HG02885 (cell line): ENCODE results near the gene RAP1A.
"Not testable (repeated sequence)": the region's sequence is repeated elsewhere in the genome, so short reads cannot be mapped to it uniquely, and the experiment has no call there.

Experiments used
- ATAC-seq: cut with Tn5 transposase; IDR thresholded peaks from one replicate; pipeline ENCODE4 v1.9.1; 2021; ENCODE audit warnings: mild to moderate bottlenecking; ENCODE audit not compliant: unreplicated experiment, poor library complexity

The RAP1A gene

DNA sequence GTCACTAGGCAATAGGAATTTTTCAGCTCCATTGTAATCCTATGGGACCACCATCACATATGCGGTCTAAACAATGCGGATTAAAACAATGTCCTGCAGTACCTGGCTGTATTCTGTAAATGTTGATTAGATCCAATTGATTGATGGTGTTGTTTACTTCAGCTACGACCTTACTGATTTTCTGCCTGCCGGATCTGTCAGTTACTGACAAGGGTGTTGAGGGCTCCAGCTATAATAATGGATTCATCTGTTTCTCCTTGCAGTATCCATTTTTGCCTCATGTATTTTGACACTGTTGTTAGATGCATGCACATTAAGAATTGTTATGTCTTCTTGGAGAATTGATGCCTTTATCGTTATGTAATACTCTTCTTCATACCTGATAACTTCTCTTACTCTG lies 39.0 kb downstream of the RAP1A start:
- no peak for ATAC-seq

DNA sequence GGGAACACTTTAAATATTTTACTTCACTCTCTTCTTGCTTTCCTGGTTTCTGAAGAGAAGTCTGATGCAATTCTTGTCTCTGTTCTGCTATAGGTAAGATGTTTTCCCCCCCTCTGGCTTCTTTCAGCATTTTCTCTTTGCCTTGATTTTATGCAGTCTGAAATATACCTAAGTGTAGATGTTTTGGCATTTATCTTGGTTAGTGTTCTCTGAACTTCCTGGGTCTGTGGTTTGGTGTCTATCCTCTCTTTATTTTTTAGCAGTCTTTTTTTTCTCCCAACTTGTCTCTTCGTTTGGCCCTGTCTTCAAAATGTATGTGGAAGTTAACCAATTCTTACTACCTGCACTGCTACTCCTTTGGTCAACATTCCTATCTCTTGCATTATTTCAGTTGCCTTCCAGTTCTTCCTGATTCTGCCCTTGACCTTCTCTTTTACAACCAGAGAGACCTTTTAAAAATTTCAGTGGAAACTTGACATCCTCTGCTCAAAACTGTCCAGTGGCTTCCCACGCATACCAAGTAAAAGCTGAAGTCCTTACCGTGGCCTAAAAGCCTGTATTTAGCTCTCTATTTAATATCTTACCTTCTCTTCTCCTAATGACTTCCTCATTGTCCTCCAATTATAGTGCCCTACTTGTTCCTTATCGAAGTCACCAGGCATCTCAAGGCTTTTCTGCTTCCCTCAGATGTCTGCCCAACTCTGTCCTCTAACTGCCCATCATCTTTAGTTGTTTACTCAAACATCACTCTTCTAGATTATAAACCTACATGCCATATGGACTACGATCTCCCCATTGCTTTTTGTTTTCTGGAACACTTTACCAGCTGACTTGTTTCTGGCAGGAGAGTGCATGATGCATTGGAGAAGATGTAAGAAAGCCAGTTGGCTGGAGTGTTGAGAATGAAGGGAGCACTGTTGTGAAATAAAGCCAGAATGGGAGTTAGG lies 40.9 kb downstream of the RAP1A start:
- ATAC-seq: no peak

DNA sequence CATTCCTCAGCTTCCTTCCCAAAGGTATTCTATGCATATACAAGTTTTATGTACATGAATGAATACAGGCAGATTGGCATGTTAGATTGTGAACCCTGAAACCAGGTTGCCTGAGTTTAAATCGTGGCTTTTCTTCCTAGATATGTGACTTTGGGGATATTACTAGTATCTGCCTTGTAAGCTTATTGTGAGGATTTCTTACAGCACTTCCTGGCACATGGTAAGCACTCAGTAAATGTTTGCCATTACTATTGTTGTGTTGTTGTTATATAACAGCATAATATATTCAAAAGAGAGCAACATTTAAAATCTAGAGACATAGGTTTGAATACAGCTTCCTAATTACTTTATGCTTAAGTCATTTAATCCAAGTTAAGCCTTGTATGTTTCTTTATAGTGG lies 45.1 kb downstream of the RAP1A start:
- ATAC-seq: no peak

DNA sequence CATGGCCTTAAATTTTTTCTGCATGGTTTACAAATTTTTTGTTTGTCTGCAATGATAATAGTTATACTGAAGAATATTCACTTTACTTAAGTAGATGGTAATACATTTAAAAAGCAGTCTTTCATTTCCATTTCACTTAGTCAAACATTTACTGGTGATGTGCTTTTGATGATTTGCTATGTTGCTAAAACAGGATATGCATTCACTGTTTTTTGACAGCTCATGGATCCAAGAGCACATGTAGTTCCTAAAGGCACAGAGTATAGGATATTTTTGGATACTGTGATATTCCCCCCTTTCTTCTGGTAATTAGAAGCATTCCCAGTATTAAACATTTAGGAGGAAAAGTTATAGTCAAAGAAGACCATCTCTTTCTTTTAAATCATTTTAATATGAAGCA lies 45.9 kb downstream of the RAP1A start:
- ATAC-seq: no peak

DNA sequence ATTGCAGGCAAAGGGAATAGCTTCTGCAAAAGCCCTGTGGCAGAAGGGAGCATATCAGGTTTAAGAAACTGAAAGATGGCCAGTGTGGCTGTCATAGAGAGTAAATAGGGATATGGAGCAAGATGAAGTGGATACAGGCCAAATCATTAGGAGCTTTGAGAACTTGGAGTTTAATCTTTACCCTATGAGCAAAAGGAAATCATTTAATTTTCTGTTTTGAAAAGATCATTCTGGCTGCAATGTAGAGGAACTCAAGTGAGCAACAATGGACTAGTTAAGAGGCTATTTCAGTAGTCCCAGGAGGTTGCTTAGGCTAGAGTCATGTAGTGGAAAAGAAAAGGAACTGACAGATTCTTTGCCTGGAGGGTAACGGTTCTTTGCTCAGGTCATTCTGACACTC lies 47.2 kb downstream of the RAP1A start:
- no peak for ATAC-seq

DNA sequence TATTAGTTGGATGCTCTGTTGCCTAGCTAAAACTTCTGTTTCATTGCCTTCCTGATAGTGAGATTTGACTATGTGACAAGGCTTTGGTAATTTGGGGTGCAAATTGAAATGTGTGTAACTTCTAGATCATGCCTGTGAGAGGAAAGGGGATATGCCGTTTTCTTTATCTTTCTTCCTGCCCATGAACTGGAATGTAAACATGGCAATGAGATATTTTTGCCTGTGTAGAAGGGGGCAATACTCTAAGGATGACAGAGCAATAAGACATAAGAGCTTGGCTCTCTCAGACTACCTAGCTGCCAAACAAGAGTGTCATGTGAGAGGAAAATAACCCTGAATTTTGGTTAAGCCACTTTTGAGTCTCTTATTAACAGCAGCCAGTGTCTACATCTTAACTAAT lies 49.7 kb downstream of the RAP1A start:
- no peak for ATAC-seq

DNA sequence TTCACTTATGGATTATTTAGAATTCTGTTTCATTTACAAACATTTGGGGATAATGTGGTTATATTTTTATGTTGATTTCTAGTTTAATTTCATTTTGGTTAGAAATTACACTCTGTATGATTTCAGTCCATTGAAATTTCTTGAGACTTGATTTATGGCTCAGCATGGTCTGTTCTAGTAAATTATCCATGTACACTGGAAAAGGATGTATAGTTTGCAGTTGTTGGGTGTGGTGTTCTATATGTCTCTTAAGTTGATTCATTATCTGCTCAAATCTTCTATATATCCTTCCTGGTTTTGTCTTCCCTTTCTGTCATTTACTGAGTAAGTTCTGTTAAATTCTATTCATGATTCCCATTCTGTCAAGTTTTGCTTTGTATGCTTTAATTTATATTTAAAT lies 52.3 kb downstream of the RAP1A start:
- ATAC-seq: no peak

DNA sequence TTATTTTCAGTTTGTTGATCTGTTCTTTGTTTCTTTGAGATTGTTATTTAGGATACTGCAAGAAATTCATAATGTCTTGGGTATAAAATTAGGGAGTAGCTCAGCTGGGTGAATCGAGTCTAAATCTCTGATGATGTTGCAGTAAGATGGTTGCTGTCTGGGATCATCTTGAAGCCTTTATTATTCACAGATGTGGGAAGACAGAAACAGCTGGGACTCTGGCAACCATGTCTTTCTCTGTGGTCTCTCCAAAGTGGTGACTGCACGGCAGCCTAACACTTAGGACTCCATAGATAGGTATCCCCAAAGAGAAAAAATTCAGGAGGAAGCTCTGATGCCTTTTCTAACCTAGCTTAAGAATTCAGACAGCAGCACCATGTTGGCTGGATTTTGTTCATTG lies 52.7 kb downstream of the RAP1A start:
- no peak for ATAC-seq

DNA sequence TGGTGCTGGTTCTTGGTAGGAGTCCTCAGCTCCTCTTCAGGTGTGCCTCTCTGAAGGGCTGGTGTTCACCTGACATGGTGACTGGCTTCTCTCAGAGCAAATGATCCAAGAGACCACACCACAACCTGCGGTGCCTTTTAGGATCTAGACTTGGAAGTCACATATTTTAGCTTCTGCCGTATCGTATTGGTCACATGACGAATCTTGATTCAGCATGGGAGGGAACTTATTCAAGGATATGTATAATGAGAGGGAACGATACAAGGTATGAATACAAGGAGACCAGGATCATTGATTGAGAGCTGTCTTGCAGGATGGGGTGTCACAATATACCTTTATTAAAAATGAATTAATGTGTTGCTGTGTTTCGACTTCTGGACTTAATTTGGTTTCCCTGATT lies 58.0 kb downstream of the RAP1A start:
- ATAC-seq: no peak

DNA sequence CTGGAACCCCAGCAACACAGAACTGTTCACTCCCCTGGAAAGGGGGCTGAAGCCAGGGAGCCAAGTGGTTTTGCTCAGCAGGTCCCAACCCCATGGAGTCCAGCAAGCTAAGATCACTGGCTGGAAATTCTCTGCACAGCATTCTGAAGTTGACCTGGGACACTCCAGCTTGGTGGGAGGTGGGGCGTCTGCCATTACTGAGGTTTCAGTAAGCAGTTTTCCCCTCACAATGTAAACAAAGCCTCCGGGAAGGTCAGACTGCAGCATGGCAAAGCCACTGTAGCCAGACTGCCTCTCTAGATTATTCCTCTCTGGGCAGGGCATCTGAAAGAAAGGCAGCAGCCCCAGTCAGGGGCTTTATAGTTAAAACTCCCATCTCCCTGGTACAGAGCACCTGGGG lies 60.0 kb downstream of the RAP1A start:
- no peak for ATAC-seq

DNA sequence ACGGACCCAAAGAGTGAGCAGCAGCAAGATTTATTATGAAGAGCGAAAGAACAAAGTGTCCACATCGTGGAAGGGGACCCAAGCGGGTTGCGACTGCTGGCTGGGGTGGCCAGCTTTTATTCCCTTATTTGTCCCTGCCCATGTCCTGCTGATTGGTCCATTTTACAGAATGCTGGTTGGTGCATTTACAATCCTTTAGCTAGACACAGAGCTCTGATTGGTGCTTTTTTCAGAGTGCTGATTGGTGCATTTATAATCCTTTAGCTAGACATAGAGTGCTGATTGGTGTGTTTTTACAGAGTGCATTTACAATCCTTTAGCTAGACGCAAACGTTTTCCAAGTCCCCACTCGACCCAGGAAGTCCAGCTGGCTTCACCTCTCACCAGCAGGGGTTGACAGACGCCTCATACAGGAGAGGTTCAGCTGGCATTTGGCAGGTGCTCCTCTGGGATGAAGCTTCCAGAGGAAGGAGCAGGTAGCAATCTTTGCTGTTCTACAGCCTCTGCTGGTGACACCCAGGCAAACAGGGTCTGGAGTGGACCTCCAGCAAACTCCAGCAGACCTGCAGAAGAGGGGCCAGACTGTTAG lies 60.7 kb downstream of the RAP1A start:
- not testable (repeated sequence) for ATAC-seq

DNA sequence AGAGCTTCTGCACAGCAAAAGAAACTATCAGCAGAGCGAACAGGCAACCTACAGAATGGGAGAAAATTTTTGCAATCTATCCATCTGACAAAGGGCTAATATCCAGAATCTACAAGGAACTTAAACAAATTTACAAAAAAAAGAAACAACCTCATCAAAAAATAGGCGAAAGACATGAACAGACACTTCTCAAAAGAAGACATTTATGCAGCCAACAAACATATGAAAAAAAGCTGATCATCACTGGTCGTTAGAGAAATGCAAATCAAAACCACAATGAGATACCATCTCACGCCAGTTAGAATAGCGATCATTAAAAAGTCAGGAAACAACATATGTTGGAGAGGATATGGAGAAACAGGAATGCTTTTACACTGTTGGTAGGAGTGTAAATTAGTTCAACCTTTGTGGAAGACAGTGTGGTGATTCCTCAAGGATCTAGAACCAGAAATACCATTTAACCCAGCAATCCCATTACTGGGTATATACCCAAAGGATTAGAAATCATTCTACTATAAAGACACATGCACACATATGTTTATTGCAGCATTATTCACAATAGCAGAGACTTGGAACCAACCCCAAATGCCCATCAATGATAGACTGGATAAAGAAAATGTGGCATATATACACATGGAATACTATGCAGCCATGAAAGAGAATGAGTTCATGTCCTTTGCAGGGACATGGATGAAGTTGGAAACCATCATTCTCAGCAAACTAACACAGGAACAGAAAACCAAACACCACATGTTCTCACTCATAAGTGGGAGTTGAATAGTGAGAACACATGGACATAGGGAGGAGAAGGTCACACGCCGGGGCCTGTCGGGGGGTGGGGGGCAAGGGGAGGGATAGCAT lies 65.9 kb downstream of the RAP1A start:
- not testable (repeated sequence) for ATAC-seq

DNA sequence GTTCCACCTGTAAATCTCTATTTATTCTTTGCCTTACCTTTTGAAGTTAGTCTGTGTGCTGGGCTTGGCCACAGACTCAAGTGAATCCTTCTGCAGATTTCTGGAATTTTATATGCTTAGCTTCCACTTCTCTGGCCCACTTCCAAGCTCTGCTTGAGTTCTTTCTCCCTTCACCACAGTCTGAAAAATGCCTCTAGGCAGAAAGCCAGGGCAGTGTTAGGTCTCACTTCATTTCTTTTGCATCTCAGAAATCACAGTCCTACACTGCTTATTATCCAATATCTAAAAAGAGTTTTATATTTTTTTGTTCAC lies 70.7 kb downstream of the RAP1A start:
- no peak for ATAC-seq

DNA sequence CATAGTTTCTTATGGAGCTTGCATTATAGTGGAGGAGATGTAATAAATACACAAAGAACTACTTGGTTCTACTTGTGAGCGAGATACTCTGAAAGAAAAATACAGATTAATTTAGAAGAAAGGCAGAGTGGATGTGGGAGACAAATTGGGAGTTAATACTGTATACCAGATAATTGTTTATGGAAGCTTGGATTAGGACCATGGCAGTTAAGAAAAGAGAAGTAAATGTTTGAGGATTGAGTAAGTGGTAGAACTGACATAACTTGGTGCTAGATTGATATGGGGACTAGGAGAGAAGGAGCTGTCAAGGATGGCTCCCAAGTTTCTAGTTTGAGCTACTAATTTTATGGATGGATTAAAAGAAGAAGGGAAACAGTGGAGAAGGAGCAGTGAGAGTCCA lies 72.3 kb downstream of the RAP1A start:
- no peak for ATAC-seq

DNA sequence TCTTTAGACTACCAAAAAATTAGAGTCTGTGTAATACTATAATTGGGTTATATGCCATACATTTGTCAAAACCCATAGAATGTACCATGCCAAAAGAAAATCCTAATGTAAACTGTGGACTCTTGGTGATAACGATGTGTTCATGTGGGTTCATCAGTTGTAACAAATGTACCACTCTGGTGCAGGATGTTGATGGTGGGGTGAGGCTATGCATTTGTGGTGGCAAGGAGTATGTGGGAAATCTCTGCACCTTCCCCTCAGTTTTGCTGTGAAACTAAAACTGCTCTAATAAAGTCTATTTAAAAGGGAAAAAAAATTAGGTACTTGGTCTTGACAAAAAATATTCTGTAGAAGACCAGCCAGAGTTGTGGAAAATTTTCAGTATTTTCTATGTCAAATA lies 76.2 kb downstream of the RAP1A start:
- peak; percentile 29 for ATAC-seq

DNA sequence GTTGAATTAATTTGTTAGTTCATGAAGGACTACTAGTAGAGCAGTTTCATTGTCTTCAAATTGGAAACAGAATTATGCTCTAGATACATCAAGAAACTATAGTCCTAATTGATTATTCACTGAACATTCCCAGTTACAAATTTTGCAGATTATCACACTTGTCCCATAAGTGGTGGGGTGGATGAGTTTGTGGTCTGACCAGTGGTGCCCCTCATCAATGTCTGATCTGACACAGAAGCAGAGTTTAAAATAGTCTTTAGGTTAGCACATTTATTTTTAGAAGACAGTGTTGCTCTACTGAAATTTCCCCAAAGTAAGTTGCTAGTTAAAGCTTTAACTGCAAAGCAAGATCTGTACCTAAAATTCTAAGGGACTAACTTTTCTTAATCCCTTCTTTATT lies 76.7 kb downstream of the RAP1A start:
- peak; percentile 55 for ATAC-seq

DNA sequence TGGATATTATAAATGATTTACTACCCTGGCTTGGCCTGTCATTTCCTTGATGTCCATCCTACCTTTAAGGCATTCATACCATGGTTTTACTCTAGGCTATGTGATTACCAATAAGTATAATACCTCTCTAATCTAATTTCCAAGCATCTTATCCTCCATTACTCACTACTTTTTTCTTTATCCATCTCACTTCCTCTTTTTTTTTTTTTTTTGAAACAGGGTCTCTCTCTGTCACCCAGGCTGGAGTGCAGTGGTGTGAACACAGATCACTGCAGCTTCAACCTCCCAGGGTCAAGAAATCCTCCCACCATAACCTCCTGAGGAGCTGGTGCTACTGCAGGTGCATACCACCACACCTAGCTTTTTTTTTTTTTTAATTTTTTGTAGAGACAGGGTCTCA lies 79.7 kb downstream of the RAP1A start:
- ATAC-seq: no peak

DNA sequence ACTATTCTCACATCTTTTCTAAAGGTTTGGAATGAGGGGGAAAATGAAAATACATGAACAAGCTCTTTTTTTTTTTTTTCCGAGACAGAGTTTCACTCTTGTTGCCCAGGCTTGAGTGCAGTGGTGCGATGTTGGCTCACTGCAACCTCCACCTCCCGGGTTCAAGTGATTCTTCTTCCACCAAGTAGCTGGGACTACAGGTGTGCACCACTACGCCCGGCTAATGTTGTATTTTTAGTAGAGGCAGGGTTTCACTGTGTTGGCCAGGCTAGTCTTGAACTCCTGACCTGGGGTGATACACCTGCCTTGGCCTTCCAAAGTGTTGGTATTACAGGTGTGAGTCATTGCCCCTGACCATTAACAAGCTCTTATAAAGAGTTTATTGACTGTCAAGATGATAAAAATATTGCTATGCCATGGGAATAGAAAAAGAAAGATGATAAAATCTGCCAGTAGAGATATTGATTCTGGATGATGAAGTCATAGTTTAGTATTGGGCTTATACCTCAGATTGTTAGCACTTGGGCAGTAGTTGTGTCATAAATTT lies 83.0 kb downstream of the RAP1A start:
- ATAC-seq: no peak

DNA sequence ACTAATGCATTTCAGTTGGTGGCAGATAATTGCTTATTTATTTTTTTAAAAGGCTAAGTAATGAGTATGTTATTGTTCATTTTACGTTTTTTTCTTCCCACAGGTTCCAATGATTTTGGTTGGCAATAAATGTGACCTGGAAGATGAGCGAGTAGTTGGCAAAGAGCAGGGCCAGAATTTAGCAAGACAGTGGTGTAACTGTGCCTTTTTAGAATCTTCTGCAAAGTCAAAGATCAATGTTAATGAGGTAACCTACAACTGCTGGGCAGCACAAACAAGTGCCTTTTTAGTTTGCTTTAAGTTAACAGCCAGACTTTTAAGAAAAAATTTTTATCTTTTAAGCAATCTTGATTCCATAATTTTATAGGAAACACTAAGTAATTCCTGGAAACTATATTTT lies 84.7 kb downstream of the RAP1A start:
- ATAC-seq: no peak

DNA sequence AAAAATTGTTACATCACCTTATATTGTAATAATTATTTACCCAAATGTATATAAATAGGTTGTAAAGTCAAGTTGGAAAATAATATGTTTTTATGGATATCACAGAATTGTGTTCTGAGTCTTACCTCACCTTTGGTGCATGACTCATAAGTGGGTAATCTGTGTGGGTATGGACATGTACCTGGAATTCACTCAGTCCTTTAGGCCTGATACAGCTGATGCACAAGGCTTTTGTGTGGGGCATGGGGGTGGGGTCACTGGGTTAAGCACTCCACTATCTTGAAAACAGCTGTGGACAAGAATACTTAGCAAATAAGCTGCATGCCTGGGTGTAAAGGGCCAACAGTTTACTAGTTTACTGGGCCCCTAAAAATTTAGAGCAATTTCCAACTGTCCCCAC lies 85.2 kb downstream of the RAP1A start:
- no peak for ATAC-seq

DNA sequence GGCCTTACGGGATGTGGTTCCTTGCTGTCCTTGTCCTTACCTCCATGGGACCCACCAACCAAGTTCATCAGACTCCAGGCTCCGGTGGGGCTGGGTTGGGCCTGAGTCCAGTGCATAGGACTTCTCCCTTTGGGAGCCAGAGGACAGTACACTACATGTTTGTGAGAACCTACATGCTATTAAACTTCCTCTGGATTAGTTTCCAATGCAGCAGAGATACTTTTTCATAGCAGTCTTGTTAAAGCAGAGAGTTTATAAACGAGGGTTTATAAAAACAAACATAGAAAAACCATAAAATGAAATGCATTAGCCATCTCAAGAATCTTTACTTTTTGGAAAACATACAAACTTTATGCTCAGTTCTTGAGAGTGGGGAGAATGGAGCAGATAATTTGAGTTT lies 86.3 kb downstream of the RAP1A start:
- ATAC-seq: no peak
